Thyroid gland (tissue), 4 donors: ENCODE data around the gene BTBD2.

Experiments used
- POLR2A ChIP-seq, 2 donors: fragments of 450-650 bp; IDR thresholded peaks; one replicate each; pipeline ENCODE4 v1.6.1; 2017; ENCODE audit warnings: antibody characterized with exemption in 2 of 2, mild to moderate bottlenecking in 2 of 2, moderate library complexity in 1 of 2
- TF ChIP-seq, protein P1 (sequence below), 6 experiments: fragments of 200-600 bp in 3 of 6; fragments of 450-650 bp in 3 of 6; sonication (generic) in 3 of 6; IDR thresholded peaks; one replicate each; pipeline ENCODE4 v1.5.1; 2016 to 2019; ENCODE audit warnings: antibody characterized with exemption in 6 of 6, mild to moderate bottlenecking in 2 of 6, inconsistent platforms in 1 of 6, moderate library complexity in 1 of 6

- no peak for TF ChIP-seq POLR2A (IDR thresholded peaks at IDR 0.05)
- TF ChIP-seq, protein P1, sequence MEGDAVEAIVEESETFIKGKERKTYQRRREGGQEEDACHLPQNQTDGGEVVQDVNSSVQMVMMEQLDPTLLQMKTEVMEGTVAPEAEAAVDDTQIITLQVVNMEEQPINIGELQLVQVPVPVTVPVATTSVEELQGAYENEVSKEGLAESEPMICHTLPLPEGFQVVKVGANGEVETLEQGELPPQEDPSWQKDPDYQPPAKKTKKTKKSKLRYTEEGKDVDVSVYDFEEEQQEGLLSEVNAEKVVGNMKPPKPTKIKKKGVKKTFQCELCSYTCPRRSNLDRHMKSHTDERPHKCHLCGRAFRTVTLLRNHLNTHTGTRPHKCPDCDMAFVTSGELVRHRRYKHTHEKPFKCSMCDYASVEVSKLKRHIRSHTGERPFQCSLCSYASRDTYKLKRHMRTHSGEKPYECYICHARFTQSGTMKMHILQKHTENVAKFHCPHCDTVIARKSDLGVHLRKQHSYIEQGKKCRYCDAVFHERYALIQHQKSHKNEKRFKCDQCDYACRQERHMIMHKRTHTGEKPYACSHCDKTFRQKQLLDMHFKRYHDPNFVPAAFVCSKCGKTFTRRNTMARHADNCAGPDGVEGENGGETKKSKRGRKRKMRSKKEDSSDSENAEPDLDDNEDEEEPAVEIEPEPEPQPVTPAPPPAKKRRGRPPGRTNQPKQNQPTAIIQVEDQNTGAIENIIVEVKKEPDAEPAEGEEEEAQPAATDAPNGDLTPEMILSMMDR (IDR thresholded peaks at IDR 0.05) = no peak
These were observed 49.4 kb upstream of the BTBD2 start for GRCh38 chr19:2064788-2065524.
